GM21423 (cell line): ENCODE results near the gene C14orf93.
"Not testable (repeated sequence)": the region's sequence is repeated elsewhere in the genome, so short reads cannot be mapped to it uniquely, and the experiment has no call there.

ENCODE experiments used
- ATAC-seq: cut with Tn5 transposase; IDR thresholded peaks from one replicate; pipeline ENCODE4 v1.9.1; 2021; ENCODE audit warnings: mild to moderate bottlenecking, moderate library complexity; ENCODE audit not compliant: unreplicated experiment

C14orf93 gene

DNA sequence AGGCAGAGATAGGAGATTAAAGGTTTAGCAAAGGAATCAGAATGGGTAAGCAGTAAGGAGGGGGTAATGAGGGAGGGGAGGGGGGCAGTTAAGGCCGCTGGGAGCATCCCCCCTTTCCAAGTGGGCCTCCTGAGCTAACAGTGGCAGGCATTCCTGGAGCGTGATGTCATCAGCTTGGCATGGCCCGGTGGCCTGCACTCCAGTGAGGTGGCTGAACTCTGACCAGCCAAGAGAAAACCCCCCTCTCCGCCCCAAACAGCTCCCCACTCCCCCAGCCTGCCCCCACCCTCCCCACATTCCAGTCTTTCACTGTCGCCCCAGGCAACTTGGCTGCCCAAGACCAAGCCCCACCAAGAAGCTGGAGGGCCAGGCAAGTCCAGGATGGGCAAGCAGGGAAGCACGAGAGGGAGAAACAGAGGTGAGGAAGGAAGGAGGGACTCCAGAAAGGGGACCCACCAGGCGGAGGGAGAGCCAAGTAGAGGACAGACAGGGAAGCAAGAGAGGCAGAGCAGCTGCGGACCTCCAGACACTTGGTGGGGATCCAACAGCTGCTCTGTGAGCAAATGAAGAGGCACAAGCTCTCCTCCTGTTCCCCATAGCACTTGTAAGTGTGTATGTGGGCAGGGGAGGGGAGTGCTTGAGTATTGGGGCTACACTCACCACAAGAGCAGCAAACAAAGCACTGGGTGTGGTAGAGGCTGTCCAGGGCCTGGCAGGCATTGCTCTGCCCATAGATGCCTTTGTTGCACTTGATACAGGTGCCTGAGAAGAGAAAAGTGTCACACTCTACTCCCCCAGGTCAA lies 32.1 kb downstream of the C14orf93 start:
- ATAC-seq, result no peak

GRCh38 chr14:22977434-22977683 lies 32.6 kb downstream of the C14orf93 start:
- ATAC-seq, result no peak

GRCh38 chr14:22976620-22977433 lies 33.1 kb downstream of the C14orf93 start:
- ATAC-seq, result no peak

GRCh38 chr14:22974530-22975313 lies 35.2 kb downstream of the C14orf93 start:
- ATAC-seq, result no peak

GRCh38 chr14:22973217-22974032 lies 36.5 kb downstream of the C14orf93 start:
- no peak for ATAC-seq

- ATAC-seq, result no peak
These were observed 37.5 kb downstream of the C14orf93 start for GRCh38 chr14:22972313-22972930.

GRCh38 chr14:22971152-22971551 lies 38.8 kb downstream of the C14orf93 start:
- ATAC-seq, result no peak

GRCh38 chr14:22966783-22967269 lies 43.1 kb downstream of the C14orf93 start:
- ATAC-seq, result no peak

DNA sequence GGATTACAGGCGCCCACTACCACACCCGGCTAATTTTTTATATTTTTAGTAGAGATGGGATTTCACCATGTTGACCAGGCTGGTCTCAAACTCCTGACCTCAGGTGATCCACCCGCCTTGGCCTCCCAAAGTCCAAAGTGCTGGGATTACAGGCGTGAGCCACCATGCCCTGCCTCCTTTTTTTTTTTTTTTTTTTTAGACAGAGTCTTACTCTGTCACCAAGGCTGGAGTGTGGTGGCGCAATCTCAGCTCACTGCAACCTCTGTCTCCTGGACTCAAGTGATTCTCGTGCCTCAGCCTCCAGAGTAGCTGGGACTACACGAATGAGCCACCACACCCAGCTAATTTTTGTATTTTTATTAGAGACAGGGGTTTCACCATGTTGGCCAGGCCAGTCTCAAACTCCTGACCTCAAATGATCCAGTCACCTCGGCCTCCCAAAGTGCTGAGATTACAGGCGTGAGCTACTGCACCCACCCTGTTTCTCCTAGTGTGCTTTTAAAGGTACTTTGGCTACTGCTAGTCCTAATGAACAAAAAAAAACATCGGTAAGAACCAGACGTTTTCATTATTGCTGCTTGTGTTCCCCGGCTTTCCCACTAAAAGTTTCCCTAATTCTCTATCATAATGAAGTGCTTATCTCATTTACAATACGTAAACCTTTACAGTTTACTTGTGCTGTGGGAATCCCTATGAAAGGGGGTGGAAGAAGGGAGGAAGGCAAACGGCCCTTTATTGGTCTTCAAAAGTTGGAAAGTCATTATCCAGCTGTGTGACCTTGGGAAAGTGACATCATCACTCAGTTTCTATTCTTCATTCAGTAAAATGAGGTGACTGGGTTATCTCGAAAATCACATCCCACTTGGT lies 43.8 kb downstream of the C14orf93 start:
- ATAC-seq, result not testable (repeated sequence)

DNA sequence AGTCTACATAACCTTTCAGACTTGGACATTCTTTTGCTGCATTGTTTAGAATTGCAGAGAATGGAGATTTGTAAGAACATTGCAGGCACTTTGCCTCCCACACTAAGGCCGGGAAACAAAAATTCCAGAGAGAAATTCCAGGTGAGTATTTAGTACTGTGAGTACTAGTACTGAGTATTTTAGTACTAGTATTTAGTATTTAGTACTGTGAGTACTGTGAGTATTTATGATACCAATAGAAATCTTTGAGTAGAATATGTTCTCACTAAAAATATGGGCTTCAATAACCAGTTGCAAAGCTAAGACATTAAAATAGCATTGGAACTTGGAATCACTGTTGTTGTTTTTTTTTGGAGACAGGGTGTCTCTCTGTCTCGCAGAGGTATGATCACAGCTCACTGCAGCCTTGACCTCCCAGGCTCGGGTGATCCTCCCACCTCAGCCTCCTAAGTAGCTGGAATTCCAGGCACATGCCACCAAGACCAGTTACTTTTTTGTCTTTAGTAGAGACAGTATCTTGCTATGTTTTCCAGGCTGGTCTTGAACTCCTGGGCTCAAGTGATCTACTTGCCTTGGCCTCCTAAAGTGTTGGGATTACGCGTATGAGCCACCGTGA lies 47.8 kb downstream of the C14orf93 start:
- no peak for ATAC-seq

DNA sequence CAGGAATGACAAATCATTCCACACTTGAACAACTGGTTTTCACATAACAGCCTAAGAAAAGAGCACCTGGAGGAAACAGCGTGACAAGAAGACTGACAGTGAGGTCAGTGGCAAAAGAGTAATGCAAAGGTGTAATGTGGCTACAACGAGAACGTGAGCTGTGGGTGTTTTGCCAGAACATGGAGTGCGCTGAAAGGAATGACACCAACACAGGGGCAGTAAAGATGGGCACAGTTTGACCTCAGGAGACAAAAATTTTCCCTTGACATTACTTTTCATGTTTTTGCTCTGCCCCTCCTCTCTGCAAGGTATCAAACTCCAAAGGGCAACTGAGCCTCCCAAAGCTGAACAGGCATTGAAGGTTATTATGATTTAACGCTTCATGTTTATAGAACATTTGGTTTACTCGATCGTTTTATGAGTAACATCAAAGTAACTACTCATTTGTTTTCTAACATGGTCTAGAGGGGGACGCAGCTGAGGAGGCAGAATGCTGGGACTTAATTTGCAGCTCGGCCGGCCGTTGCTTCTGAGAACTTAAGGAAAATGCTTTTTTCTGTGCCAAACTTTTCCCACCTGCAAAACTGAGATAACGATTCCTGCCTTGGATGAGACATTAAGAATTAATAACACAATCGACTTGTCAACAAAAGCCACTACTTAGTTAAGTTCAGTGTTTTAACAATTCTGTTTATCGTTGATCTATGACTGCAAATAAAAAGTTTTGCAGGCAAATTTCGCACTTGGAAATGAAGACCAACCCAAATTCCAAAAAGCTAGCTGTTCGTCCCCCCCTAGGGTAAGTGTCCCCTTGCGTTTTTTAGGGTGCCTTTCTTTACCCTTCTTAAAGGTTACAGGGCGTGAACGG lies 54.0 kb downstream of the C14orf93 start:
- ATAC-seq, result no peak

GRCh38 chr14:22952418-22952817 lies 57.5 kb downstream of the C14orf93 start:
- ATAC-seq, result no peak

DNA sequence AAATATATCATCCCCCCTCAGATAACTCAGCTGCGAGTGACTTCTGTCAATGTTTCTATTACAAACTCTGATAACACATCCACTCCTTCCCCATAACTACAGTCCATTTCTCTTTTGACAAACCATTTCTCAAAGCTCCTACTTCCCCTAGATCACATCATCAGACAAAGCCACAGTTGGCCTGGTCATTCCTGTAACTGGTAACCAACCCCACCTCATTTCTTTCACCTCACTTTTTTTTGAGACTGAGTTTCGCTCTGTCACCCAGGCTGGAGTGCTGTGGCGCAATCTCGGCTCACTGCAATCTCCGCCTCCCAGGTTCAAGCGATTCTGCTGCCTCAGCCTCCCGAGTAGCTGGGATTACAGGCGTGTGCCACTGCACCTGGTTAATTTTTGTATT lies 58.1 kb downstream of the C14orf93 start:
- ATAC-seq, result not testable (repeated sequence)

DNA sequence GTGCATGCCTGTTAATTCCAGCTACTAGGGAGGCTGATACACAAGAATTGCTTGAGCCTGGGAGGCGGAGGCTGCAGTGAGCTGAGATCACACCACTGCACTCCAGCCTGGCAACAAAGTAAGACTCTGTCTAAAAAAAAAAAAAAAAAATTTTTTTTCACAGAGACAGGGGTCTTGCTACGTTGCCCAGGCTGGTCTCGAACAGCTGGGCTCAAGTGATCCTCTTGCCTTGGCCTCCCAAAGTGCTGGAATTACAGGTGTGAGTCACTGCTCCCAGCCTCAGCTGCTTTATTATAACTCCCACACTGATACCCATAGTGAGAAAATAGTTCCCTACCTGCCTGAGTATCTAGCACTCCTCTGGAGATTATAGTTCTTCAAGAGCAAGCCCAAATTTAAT lies 64.3 kb downstream of the C14orf93 start:
- no peak for ATAC-seq

GRCh38 chr14:22939684-22940083 lies 70.3 kb downstream of the C14orf93 start:
- no peak for ATAC-seq
